Measurements from ENCODE around the gene DHODH.
"Not testable (repeated sequence)": the region's sequence is repeated elsewhere in the genome, so short reads cannot be mapped to it uniquely, and the experiment has no call there.

Gene DHODH

DNA sequence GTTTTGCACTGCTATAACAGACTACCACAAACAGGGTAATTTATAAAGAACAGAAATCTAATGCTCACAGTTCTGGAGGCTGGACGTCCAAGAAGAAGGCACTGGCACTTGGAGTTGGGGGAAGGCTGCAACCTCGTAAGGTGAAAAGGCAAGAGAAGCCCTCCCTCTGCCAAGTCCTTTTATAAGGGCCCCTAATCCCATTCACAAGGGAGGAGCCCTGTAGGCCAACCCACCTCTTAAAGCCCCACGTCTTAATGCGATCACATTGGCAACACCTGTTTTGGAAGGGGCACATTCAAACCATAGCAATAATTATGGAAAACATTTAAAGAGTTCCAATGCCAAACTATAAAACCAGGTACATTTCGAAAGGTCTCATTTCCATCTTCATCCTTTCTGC, 13.5 kb upstream of the DHODH start:
- TF ChIP-seq, protein P1, sequence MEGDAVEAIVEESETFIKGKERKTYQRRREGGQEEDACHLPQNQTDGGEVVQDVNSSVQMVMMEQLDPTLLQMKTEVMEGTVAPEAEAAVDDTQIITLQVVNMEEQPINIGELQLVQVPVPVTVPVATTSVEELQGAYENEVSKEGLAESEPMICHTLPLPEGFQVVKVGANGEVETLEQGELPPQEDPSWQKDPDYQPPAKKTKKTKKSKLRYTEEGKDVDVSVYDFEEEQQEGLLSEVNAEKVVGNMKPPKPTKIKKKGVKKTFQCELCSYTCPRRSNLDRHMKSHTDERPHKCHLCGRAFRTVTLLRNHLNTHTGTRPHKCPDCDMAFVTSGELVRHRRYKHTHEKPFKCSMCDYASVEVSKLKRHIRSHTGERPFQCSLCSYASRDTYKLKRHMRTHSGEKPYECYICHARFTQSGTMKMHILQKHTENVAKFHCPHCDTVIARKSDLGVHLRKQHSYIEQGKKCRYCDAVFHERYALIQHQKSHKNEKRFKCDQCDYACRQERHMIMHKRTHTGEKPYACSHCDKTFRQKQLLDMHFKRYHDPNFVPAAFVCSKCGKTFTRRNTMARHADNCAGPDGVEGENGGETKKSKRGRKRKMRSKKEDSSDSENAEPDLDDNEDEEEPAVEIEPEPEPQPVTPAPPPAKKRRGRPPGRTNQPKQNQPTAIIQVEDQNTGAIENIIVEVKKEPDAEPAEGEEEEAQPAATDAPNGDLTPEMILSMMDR (IDR thresholded peaks at IDR 0.05; ENCODE audit: insufficient read depth, low read depth, low read length, missing control alignments), result no peak
- no peak overlapping the region for H3K4me3 ChIP-seq (ENCODE audit: low read length)
- no peak for DNase-seq (ENCODE audit: low read depth)

DNA sequence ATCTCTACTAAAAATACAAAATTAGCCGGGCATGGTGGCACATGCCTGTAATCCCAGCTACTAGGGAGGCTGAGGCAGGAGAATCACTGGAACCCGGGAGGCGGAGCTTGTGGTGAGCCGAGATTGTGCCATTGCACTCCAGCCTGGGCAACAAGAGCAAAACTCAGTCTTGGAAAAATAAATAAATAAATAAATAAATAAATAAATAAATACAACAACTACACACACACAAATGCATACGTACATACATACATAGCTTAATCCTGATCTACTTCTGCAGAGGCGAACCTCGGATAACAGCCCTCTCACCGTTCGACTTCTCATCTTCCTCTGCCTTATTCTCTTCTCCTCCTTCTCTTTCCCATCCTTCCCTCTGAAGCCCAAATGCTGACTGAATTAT, 11.0 kb upstream of the DHODH start:
- H3K4me3 ChIP-seq (ENCODE audit: low read length); DNase-seq (ENCODE audit: low read depth): not testable (repeated sequence)

DNA sequence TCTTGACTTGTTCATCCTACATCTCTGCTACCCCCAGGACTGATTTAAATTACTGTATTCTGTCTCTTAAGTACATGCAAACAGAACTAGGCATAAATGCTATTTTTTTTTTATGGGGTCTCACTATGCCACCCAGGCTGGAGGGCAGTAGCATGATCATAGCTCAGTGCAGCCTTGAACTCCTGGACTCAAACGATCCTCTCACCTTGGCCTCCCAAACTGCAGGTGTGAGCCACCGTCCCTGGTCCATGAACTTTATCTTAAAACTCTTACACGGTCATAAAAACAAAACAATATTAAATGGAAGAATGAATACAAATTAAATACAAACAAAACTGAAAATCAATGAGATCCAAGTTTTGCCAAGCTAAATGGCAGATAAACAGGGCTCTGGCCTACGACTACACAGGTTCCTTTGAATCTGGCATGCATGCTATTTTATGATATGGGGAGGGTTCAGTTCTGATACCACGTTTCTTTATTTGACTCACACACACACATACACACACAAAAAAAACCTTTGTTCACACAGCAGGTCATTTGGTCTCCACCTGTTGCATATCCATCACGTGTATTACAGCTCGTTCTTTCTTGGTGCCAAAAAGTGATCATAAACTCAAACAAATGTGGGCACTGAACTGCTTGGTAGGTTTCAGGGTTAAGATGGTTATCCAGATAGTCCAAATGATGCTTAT, 7.2 kb upstream of the DHODH start:
- TF ChIP-seq, protein P1 (IDR thresholded peaks at IDR 0.05; ENCODE audit: insufficient read depth, low read depth, low read length, missing control alignments), result no peak
- no peak overlapping the region for H3K4me3 ChIP-seq (ENCODE audit: low read length)
- no peak for DNase-seq (ENCODE audit: low read depth)

DNA sequence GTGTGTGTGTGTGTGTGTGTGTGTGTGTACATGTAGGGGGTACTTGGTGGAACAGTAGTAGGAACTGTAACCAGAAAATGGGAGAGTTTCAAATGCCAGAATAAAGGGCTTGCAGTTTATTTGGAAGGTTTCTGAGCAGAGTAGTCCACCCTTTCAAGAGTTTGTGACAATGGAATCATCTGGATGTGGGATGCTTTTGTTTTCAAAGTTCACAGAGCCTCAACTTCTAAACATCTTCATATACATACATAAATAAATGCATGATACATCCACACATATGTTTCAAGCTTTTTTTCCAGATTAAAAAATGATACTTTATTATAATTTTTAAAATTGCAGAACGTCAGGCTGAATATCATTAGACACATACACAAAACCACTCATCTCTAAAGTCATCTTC, 5.9 kb upstream of the DHODH start:
- TF ChIP-seq, protein P1 (IDR thresholded peaks at IDR 0.05; ENCODE audit: insufficient read depth, low read depth, low read length, missing control alignments), result no peak
- DNase-seq (ENCODE audit: low read depth), result no peak
- H3K4me3 ChIP-seq (ENCODE audit: low read length), result no peak overlapping the region

DNA sequence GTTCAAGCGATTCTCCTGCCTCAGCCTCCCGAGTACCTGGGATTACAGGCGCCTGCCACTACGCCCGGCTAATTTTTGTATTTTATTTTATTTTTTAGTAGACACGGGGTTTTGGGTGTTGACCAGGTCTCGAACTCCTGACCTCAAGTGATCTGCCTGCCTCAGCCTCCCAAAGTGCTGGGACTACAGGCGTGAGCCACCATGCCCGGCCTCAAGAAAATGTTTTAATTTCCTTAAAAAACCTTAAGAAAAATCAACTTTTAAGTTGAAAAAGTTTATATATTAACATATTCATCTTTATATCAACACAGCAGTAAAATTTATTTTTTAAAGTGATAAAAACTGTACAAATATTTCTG, 500 bp upstream of the DHODH start:
- DNase-seq (ENCODE audit: low read depth), result not testable (repeated sequence)
- peak overlapping the region; percentile 22 for H3K4me3 ChIP-seq (ENCODE audit: low read length)

DNA sequence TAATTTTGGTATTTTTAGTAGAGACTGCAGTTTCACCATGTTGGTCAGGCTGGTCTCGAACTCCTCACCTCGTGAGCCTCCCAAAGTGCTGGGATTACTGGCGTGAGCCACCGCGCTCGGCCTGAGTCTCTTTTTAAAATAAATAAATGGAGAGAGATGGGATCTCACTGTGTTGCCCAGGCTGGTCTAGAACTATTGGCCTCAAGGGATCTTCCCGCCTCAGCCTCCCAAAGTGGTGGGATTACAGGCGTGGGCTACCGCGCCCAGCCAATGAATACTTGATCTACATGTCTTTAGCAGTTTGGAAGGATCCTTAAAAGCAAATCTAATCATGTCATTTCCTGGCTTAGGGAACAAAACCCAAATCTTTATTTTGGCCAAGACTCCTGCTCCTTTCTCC, 1.2 kb downstream of the DHODH start:
- H3K4me3 ChIP-seq (ENCODE audit: low read length), result no peak overlapping the region
- TF ChIP-seq, protein P1 (IDR thresholded peaks at IDR 0.05; ENCODE audit: insufficient read depth, low read depth, low read length, missing control alignments), result no peak
- DNase-seq (ENCODE audit: low read depth), result no peak

DNA sequence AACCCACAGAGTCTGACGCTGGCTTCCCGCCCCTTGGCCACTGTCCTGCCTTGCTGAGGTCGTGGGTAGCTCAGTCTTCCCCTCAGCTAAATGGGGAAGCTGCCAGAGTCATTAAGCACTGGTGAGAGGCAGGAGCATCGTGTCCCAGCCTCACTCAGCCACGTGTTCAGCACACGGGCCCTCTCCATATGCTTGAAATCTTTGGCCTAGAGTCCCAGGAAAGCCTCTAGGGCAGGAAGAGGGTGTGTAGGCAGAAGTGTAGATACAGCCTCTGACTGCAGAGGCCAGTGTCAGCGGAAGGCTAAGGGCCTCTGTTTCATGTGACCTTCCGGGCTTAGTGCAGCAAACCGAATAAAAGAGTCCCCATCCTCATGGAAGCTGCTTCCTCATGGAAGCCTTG, 4.1 kb downstream of the DHODH start:
- no peak overlapping the region for H3K4me3 ChIP-seq (ENCODE audit: low read length)
- DNase-seq (ENCODE audit: low read depth), result peak; percentile 3
- TF ChIP-seq, protein P1 (IDR thresholded peaks at IDR 0.05; ENCODE audit: insufficient read depth, low read depth, low read length, missing control alignments), result no peak

DNA sequence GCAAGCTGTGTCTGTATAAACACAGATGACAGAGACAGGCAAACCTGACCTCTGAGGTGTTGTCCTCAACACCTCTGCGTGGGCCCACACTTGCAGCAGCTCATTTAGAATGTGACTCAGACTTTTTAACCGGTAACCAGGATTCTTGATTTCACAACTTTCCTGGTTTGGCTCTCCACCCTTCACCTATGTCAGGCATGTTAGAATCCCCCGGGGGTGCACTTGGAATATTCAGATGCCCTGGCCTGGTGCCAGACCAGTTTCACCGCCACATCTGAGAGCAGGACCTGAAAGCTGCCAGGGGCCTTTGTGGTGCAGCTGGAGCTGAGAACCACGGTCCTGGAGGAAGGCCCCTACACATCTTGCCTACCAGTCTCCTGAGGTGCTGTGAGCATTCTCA, 4.8 kb downstream of the DHODH start:
- no peak overlapping the region for H3K4me3 ChIP-seq (ENCODE audit: low read length)
- TF ChIP-seq, protein P1 (IDR thresholded peaks at IDR 0.05; ENCODE audit: insufficient read depth, low read depth, low read length, missing control alignments), result no peak
- DNase-seq (ENCODE audit: low read depth), result peak; percentile 92

Data from epithelial cell of esophagus (primary cell).